COLO668 (cell line): Measurements from ENCODE around the gene CLCN3.
"Not testable (repeated sequence)": the region's sequence is repeated elsewhere in the genome, so short reads cannot be mapped to it uniquely, and the experiment has no call there.

Source experiments
- DNase-seq: peaks from one replicate; lab custom pipeline; 2025; ENCODE audit not compliant: unreplicated experiment; lab: John Stamatoyannopoulos, UW

CLCN3 gene

DNA sequence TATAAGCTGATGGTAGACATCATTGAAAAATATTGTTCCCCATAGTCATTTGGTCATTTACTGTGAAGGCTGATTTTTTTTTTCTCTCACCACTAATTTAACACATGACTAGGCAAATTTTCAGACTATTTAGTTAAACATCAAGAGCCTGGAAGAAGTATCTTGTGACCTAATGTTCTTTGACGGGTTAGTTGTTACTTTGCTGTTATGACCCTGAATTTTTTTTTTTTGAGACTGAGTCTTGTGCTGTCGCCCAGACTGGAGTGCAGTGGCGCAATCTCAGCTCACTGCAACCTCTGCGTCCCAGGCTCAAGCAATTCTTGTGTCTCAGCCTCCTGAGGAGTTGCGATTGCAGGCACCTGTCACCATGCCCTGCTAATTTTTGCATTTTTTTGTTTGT lies 70.4 kb downstream of the CLCN3 start:
- no peak for DNase-seq

DNA sequence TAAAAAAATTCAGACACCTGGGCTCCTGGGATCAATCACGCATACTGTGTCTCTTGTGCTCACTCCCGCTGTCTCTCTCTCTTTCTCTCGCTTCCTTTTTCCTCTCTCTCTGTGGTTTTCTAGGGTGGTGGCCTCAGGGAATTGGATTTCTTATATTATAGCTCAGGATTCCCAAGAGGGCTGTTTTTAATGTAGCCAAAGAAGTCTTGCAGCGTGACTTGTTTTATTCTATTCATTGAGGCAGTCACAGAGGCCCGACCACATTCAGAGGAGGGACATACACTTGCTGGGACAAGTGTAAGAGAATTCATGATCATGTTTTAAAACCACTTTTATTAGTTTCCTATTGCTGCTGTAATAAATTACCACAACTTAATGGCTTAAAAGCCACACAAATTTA lies 78.0 kb downstream of the CLCN3 start:
- no peak for DNase-seq

DNA sequence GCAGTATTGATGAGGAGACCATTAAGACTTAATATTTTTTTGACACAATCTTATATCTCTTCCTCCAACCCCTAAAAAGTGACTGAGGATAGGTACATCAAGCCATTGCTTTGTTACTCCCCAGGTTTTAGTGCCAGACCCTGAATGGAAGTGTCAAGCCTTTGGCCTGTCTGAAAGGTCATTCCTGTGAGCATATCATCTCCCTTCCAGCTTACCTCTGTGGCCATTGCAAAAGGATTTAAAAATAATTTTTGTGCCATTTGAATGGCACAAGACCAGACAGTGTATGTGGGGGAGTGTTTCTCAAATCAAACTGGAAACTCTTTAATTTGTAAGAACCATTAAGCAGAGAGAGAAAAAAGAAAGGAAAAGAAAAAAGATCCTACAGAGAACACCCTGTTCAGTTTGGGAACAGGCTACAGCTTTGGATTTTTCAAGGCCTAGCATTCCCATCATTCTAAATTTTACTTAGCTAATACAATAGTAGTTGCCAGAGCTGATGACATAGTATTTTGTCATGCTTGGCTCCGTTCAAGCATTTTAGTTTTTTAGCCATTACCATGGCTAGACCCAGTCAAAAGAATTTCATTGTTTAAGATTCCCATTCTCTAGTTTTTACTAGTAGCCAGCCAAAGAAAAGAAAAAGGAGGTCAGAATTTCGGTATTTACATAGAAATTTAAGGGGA lies 87.7 kb downstream of the CLCN3 start:
- no peak for DNase-seq

DNA sequence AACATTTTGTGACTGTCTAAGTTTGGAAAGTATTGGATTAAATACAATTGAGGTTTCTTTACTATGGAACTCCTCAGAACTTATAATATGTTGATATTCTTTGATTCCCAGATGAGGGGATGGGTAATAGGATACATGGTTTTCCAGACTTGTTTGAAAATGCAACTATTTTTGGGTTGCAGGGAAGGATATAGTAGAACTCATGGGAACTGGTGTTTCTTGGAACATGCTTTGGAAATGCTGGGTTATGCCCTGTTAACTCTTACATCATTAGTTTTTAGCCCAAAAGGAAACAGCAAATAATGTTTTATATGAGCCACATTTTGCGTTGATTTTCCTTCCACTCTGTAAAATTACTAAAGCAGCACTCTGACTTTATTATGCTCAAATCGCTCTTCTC lies 95.4 kb downstream of the CLCN3 start:
- no peak for DNase-seq

DNA sequence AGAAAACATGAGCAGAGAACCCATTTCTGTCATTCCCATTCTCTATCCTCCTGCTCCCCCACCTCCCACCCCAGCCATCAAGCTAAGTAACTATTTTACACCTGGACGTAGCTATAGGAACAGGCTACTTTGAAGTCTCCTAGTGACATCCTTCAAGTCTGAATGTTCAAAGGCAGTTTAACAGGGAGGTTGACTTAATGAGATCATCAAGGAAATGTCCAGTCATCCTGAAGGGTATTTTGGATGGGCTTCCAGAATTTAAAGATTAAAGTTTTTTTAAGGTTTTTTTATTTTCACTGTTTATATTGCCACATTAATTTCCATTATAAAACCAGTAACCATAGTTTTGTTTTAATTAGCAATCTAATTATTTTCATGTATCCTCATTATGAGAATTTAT lies 96.3 kb downstream of the CLCN3 start:
- DNase-seq = no peak

DNA sequence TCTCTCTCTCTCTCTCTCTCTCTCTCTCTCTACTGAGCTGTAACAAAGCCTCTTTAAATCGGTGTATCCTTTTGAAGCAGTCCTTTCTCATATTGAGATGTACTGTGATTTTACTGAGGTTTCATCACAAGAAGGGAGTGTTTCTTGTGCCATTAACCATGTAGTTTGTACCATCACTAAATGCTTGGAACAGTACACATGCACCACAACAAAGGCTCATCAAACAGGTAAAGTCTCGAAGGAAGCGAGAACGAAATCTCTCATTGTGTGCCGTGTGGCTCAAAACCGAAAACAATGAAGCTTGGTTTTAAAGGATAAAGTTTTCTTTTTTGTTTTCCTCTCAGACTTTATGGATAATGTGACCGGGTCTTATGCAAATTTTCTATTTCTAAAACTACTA lies 100.2 kb downstream of the CLCN3 start:
- DNase-seq = no peak

DNA sequence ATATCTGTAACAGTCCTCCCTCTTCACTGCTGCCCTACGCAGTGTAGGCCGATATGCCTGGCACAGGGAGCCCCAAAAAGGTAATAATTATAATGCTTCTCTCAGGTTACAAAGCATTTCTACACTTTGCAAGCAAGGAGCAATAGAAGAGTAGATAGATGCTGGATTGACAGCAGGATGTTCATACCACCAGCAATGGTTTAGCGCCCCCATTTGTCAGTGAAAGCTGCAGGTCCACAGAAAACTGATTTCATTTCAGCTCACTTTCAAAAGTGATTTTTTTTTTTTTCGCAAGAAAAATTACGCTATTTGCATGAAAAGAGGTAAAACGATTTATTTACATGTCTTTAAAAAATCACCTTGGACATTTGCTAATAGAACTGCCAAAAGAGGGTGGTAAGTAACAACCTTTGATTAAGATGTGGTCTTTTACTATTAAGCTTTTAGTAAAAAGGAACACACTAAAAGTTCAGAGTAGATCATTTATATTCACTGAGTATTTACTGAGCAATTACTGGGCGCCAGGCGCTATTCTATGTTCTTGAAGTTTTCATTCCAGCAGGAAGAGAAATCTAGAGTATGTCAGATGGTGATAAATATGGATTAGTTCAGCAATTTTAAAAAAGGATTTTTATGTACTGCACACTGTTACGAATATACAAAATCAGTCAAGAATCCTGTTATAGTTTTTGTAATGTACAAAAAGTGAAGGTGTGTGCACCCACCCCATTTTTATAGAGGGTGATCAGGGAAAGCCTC lies 103.0 kb downstream of the CLCN3 start:
- DNase-seq = no peak

DNA sequence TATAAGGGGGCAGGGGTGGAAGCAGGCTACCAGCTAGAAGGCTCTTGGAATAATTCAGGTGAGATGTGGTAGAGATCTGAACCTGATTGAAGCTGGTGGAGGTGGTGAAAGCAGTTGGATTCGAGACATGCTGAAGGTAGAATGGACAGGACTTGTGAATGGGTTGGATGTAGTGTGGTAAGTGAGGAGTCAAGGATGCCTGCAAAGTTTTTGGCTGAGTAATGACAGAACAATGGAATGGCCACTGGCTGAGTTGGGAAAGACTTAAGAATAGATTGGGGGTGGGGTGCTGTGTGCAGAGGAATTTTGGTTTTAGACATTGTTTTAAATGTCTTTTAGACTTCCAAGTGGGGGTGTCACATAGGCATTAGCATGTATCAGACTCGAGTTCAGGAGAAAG lies 103.9 kb downstream of the CLCN3 start:
- no peak for DNase-seq

DNA sequence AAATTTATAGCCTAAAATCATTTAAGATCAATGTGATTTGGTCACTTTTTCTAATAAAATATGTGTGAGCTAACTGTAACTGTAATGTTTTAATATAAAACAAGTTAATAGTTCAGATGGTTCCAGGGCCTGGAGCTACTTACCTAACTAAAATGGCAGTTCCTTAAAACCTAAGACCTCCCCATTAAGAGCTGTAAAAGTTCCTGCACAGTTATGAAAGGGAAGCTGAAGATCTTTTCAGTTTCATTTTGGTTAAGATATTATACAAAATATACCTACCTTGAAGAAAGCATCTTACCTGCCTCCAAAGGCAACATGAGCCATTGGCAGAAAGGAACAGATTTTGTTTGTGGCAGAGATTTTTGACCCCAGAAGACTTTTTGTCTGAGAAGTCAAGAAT lies 107.2 kb downstream of the CLCN3 start:
- no peak for DNase-seq

DNA sequence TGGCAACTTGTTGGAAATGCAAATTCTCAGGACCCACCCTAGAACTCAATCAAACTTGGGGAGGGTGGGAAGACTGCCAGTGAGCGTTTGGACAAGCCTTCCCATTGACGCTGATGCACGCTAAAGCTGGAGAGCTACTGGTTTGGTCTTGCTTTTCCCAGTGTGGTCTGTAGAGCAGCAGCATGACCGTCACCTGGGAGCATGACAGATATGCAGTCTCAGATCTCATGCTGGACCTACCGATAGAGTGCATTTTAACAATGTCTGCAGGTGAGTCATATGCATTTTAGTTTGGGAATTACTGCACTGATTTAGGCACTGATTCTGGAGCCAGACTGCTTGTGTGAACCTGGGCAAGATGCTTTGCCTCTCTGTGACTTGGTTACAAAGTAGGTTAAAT lies 110.2 kb downstream of the CLCN3 start:
- no peak for DNase-seq

DNA sequence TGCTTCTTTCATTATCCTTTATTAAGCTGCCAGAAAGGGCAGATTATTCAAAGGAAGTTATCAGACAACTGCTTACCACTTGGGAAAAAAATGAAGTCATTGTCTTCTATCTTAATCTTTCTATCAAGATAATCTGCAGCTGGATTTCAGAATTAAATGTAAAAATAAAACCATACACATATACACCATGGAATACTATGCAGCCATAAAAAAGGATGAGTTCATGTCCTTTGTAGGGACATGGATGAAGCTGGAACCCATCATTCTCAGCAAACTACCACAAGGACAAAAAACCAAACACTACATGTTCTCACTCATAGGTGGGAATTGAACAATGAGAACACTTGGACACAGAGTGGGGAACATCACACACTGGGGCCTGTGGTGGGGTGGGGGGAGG lies 118.2 kb downstream of the CLCN3 start:
- not testable (repeated sequence) for DNase-seq

DNA sequence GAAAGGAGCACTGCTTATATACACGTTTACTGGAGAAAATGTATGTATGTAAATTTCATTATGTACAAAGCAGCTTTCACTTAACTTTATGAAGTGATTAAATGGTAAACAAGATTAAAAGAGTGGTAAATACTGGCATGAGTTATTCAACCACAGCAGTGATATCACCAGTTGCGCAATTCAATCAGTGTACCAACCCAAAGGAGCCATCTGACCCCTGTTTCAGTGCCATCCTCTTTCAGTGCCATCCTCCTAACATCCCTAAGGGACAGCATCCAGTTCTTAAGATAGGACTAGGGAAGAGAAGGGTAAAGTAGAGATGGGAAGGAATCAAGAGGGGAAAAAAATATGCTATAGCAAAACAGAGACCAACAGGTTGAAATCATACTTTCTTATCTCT lies 121.2 kb downstream of the CLCN3 start:
- no peak for DNase-seq

DNA sequence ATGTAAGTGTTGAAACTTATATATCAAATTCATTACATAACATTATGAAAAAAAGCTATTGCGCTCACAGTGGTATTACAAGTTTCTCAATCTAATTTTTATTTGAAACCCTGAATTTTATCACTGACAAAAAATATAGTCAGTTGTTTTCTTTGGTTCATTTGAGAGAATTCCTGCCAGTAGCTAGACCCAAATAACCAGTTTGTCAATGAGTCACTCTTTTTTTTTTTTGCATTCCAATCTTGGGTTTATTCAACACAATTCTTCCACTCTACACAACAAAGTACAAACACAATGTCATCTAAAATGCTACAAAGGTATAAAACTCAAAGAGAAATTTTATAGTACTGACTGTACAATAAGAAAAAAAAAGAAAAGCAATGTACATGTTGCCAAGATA lies 124.2 kb downstream of the CLCN3 start:
- DNase-seq = no peak

DNA sequence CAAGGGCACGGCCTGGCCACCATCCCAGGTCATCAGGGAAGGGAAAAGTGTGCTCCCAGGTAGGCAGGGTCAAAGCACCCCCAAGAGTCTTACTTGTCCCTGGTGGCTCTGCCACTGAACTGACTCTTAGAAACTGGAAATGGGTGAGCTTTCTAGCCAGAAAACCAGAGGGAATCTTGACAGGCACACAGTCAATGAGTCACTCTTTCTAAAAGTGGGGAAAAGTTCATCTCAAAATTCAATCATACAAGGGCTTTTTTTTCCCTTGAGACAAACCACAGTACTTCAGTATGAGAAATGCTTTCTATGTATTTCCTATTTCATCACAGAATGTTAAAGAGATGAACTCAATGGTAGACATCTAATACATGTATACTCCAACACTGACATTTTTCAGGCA lies 124.9 kb downstream of the CLCN3 start:
- no peak for DNase-seq

DNA sequence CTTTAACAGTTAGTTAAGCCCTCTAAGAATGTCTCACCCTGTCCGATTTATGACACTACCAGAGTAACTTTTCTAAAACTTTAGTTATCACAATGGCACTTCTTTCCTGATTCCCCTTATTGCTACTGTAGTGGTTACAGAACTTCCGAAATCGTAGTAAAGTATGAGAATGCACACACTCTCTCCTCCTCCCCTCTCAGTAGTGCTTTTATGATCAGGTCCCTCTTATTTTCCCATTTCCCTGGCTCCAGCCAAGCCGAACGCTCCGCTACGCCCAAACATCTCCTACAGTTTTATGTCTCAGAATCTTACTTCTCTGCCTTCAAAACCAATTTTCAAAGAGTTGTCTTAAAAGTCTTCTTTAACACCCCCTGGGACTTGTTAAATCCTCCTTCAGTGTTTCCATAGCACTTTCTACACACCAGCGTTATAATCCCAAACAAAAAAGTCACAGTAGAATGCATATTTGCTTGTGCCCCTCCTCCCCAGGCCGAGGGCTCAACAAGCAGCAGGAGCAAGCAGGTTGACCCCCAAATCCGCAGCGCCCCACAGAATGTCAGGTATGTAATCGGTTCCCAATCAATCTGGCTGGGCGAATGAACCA lies 136.7 kb downstream of the CLCN3 start:
- no peak for DNase-seq

DNA sequence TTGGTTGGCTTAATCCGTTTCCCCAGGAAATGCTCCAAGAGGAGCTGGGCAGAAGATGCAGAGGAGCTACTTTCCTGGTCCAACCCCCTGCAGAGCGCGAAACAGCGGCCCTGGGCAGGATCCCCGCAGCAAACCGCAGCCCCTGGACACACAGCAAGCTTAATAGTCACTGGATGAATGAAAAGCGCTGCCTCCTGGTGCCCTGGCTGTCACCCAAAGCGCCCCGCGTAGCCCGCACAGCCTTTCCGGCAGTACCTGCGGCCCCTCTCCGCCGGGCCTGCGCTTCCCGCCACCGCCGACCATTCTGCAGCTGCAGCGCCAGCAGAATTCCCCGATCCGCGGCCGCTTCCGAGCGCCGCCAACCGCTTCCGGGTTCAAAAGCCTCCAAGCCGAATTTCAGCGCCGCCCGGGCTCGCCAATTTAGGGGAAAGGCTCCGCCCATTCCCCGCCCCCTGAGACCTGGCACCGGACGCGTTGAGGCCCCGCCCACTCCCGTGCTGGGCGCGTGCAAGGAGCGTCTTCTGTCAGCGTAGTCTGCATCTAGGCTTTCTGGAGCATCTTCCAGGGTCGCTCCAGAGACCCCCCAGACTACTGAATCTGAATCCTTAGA lies 137.3 kb downstream of the CLCN3 start, which contains the start of gene HPF1:
HPF1 (minus strand) TSS at position 370 of the 610 bp plus-strand sequence; CDS start at position 303, 67 bp downstream.
- peak; percentile 97 for DNase-seq

DNA sequence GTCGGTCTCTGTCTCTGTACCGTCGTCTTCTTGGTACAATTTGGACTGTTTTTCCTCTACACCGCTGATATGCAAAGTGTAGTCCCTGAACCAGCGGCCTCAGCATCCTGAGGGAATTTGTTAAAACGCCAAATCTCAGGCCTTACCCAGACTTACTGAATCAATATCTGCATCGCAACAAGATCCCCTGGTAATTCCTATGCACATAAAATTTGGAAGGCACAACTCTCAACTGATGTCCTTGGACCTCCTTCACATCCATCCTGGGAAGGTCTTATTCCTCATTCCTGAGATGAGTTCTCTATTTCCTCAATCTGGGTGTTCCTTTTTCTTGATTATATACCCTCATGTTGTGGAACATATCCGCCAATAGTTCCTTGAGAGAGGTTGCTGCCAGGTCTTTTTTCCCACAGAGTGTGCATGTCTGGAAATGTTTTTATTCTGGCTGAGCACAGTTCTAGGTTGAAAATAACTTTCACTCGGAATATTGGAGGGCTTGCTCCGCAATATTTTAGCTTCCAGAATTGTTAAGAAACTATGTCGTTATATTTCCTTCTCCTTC lies 138.1 kb downstream of the CLCN3 start:
- DNase-seq = no peak

DNA sequence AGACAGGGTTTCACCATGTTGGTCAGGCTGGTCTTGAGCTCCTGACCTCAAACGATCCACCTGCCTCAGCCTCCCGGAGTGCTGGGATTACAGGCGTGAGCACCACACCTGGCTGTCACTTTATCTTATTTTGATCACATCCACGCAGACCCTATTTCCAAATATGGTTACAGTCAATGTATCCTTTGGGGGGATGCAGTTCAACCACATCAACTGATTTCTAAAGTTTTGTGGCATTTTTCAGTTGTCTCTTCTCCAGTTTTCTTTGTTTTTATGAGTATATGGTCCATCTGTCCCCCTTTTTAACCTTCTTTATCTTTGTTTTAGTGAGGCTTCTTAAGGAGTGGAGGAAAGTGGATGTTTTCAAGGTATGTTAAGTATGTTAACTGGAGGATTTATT lies 141.5 kb downstream of the CLCN3 start:
- no peak for DNase-seq

DNA sequence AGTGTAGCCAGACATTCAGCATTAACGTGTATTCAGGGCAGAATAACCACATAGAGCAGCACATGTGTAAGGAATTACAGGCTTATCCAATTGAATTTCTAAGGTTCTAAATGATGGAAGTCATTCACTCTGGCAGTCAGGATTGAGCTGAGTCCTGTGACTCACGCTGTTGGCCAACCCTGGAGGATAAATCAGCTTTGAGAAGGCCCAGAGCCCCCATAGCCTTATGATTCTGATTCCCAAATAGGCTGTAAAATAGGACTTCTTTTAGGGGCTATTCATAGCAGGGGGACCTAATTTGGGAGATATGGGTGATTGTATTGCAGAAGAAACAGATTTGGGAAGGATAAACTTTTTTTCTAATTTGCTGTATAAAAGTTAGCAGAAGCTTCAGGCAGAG lies 145.5 kb downstream of the CLCN3 start:
- no peak for DNase-seq

DNA sequence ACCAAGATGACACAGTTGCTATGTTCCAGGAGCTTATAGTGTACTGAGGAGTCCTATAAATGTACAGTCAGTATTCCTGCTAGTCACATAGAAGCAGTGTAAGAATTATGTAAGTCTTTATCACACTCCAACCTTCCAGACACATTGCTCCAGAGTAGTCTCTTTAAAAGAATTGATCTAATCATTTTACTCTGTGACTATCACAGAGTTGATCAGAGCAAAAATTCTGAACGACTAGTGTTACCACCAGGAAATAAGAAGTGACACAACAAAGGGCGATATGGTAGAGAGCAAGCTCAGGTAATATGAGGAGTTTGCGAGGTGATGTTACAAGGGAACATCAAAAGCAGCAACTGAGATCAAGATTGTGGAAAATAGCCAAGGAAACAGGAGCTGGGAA lies 146.4 kb downstream of the CLCN3 start:
- no peak for DNase-seq

DNA sequence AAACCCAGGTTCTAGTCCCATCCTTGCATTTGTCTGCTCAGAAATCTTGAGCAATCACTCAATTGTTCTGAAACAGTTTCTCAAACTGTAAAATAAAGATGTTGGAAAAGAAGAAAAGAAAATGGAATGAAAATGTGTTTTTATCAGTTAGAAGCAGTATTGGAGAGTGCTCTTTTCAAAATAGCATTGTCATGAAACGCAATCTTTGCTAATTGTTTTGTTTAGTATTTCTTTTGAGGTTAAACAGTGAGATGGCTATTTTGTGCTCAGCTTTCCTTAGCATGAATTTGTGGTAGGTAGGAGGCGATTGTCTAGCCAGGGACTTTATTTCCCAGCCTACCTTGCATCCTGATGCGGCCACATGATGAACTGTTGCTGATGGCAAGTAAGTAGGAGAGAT lies 148.0 kb downstream of the CLCN3 start:
- DNase-seq = no peak

DNA sequence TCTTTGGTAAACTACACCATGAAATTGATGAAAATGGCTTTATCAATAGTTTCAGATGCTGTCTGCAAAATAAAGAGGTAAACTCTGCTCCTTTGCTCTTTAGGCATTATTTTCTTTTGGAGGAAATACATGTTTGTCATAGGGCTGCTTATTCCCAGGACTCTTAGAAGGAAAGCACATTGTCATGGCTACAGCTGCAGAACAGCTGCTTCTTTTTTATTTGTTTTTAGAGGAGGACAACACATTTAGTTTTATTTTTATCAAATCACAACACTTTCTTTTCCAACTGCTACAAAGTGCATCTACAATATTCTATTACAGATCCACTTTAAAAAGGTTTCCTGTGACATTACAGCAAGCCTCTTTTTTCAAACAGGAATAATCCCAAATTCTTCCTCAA lies 150.0 kb downstream of the CLCN3 start:
- DNase-seq = no peak
